ENCODE results near the gene OMD.

Gene OMD

GRCh38 chr9:92369075-92369474 is 55.2 kb downstream of the OMD start:
- DNase-seq = no peak

All from nucleus accumbens (tissue), 56 donors.